PFSK-1 (cell line): ENCODE results near the gene WDFY3.

Source experiments
- FOXP2 ChIP-seq: optimal IDR thresholded peaks from 2 replicates; pipeline ENCODE3; 2011; ENCODE audit warnings: borderline replicate concordance, control low read depth, inconsistent platforms; ENCODE audit not compliant: insufficient read depth; ENCODE audit errors: extremely low read length, extremely low read depth
- POLR2AphosphoS5 ChIP-seq: IDR thresholded peaks from 2 replicates; pipeline ENCODE4 v1.6.1; 2012; ENCODE audit warnings: low read depth, mild to moderate bottlenecking, control low read depth, low read length, moderate library complexity
- SIN3A ChIP-seq: IDR thresholded peaks from 2 replicates; pipeline ENCODE4 v1.6.1; 2012; ENCODE audit warnings: mild to moderate bottlenecking, low read length, moderate library complexity, borderline replicate concordance; ENCODE audit not compliant: insufficient read depth
- TAF1 ChIP-seq: IDR thresholded peaks from 2 replicates; pipeline ENCODE4 v1.6.1; 2012; ENCODE audit warnings: low read length, control low read depth, borderline replicate concordance; ENCODE audit not compliant: insufficient read depth
- TF ChIP-seq, protein P1 (sequence below), 2 experiments: IDR thresholded peaks; 2 replicates each; pipeline versions ENCODE4 v1.6.1 to v1.8.0; 2011 to 2012; ENCODE audit warnings: low read depth in 2 of 2, low read length in 2 of 2, control low read depth in 1 of 2, inconsistent platforms in 1 of 2, mild to moderate bottlenecking in 1 of 2, moderate library complexity in 1 of 2; ENCODE audit not compliant: insufficient read depth in 1 of 2

DNA sequence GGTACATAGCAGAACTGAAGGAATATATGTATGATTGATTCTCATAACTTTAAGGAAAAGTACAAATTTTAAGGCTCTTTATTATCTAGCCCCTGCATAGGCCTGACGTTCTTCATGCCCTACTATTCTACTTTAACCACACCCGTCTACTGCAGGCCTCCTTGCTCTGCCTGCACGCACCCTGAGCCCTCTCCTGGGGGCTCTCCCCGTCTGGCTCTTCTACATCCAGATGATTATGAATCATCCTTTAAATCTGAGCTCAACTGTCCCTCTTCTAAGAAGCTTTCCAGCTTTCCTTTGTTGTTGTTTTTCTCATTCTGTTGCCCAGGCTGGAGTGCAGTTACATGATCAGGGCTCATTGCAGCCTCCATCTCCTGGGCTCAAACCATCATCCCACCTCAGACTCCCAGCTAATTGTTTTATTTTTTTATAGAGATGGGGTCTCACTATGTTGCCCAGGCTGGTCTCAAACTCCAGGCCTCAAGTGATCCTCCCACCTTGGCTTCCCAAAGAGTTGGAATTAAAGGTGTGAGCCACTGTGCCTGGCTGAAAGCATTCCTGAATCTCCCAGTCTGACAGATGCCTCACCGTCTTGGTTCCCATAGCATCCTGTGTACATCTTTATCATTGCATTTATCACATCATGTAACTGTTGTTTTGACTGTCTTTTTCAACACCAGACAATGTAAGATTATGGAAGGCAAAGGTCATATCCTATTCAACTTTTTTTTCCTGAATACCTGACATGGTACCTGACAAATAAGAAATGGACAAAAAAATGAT lies 89.2 kb downstream of the WDFY3 start:
- no peak for TF ChIP-seq POLR2AphosphoS5
- TF ChIP-seq, protein P1, sequence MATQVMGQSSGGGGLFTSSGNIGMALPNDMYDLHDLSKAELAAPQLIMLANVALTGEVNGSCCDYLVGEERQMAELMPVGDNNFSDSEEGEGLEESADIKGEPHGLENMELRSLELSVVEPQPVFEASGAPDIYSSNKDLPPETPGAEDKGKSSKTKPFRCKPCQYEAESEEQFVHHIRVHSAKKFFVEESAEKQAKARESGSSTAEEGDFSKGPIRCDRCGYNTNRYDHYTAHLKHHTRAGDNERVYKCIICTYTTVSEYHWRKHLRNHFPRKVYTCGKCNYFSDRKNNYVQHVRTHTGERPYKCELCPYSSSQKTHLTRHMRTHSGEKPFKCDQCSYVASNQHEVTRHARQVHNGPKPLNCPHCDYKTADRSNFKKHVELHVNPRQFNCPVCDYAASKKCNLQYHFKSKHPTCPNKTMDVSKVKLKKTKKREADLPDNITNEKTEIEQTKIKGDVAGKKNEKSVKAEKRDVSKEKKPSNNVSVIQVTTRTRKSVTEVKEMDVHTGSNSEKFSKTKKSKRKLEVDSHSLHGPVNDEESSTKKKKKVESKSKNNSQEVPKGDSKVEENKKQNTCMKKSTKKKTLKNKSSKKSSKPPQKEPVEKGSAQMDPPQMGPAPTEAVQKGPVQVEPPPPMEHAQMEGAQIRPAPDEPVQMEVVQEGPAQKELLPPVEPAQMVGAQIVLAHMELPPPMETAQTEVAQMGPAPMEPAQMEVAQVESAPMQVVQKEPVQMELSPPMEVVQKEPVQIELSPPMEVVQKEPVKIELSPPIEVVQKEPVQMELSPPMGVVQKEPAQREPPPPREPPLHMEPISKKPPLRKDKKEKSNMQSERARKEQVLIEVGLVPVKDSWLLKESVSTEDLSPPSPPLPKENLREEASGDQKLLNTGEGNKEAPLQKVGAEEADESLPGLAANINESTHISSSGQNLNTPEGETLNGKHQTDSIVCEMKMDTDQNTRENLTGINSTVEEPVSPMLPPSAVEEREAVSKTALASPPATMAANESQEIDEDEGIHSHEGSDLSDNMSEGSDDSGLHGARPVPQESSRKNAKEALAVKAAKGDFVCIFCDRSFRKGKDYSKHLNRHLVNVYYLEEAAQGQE (IDR thresholded peaks at IDR 0.05; ENCODE audit: insufficient read depth in 1 of 2, low read depth in 2 of 2, low read length in 2 of 2), result no peak
- no peak for TF ChIP-seq TAF1
- no peak for TF ChIP-seq SIN3A
- TF ChIP-seq FOXP2, result no peak
